Pons (tissue), 1 donor: ENCODE results near the gene ATXN3L.
"Not testable (repeated sequence)": the region's sequence is repeated elsewhere in the genome, so short reads cannot be mapped to it uniquely, and the experiment has no call there.

Source experiments
- DNase-seq: peaks from one replicate; pipeline ENCODE4 v3.0.0-alpha.2; 2016; ENCODE audit warnings: low spot score

The ATXN3L gene

GRCh38 chrX:13305108-13305507 is 14.7 kb downstream of the ATXN3L start:
- DNase-seq: no peak

- no peak for DNase-seq
Observed at GRCh38 chrX:13304052-13304451, 15.8 kb downstream of the ATXN3L start.

- DNase-seq: not testable (repeated sequence)
Observed at GRCh38 chrX:13303248-13303647, 16.6 kb downstream of the ATXN3L start.

- no peak for DNase-seq
Observed at GRCh38 chrX:13298836-13299235, 21.0 kb downstream of the ATXN3L start.

- DNase-seq: no peak
Observed at GRCh38 chrX:13295841-13296240, 24.0 kb downstream of the ATXN3L start.

GRCh38 chrX:13293700-13294099 is 26.2 kb downstream of the ATXN3L start:
- peak; percentile 52 for DNase-seq

GRCh38 chrX:13290891-13291614 is 28.8 kb downstream of the ATXN3L start:
- DNase-seq: no peak

GRCh38 chrX:13288671-13289070 is 31.2 kb downstream of the ATXN3L start:
- no peak for DNase-seq

- no peak for DNase-seq
Observed at GRCh38 chrX:13287816-13288215, 32.0 kb downstream of the ATXN3L start.

- no peak for DNase-seq
Observed at GRCh38 chrX:13285693-13286092, 34.2 kb downstream of the ATXN3L start.

- no peak for DNase-seq
Observed at GRCh38 chrX:13285229-13285628, 34.6 kb downstream of the ATXN3L start.

- no peak for DNase-seq
Observed at GRCh38 chrX:13284570-13284969, 35.3 kb downstream of the ATXN3L start.

- no peak for DNase-seq
Observed at GRCh38 chrX:13283950-13284546, 35.8 kb downstream of the ATXN3L start.

- DNase-seq: peak; percentile 5
Observed at GRCh38 chrX:13283512-13283911, 36.3 kb downstream of the ATXN3L start.

- no peak for DNase-seq
Observed at GRCh38 chrX:13281289-13281688, 38.6 kb downstream of the ATXN3L start.

- no peak for DNase-seq
Observed at GRCh38 chrX:13279279-13280018, 40.4 kb downstream of the ATXN3L start.

- no peak for DNase-seq
Observed at GRCh38 chrX:13277539-13277938, 42.3 kb downstream of the ATXN3L start.

GRCh38 chrX:13276991-13277390 is 42.9 kb downstream of the ATXN3L start:
- DNase-seq: no peak

GRCh38 chrX:13275031-13275430 is 44.8 kb downstream of the ATXN3L start:
- DNase-seq: no peak

- no peak for DNase-seq
Observed at GRCh38 chrX:13272426-13272825, 47.4 kb downstream of the ATXN3L start.

- DNase-seq: no peak
Observed at GRCh38 chrX:13271511-13271910, 48.3 kb downstream of the ATXN3L start.

GRCh38 chrX:13270360-13270759 is 49.5 kb downstream of the ATXN3L start:
- no peak for DNase-seq

GRCh38 chrX:13268874-13269273 is 51.0 kb downstream of the ATXN3L start:
- DNase-seq: no peak
